GM12878 (cell line): ENCODE measurements around the gene GALK2. TPM values are rescaled to one million over a fixed set of nuclear protein-coding genes. Genes with fewer than 3 reads are reported as not detected.

Experiments used
- ATAC-seq: fragments of 200-7000 bp; cut with Tn5 transposase; 3 replicates; pipeline ENCODE4 v1.9.1; 2020; ENCODE audit warnings: mild to moderate bottlenecking, moderate library complexity
- Bru-seq: library from RNA; stranded (reverse); fragments of 400-500 nt; gene quantifications from one replicate; lab custom pipeline; 2021; lab: Mats Ljungman, UMichigan
- BruChase-seq, 2 experiments: library from RNA; stranded (reverse); fragments of 400-500 nt; gene quantifications; one replicate each; lab custom pipeline; 2021; lab: Mats Ljungman, UMichigan
- BruUV-seq: library from RNA; stranded (reverse); fragments of 400-500 nt; replicated peaks from 2 replicates; lab custom pipeline; 2021; lab: Mats Ljungman, UMichigan
- CTCF ChIA-PET: fragments of 300-600 bp; sonication (Branson Sonifier 250); formaldehyde crosslinking; extraction: SDS; loops from one replicate; lab custom pipeline; 2021; ENCODE audit warnings: inconsistent platforms; lab: Yijun Ruan, JAX
- POLR2A ChIA-PET: fragments of 350-600 bp; formaldehyde crosslinking; extraction: SDS; loops from one replicate; lab custom pipeline; 2021; ENCODE audit warnings: inconsistent platforms; lab: Charles Lee
- RAD21 ChIA-PET: fragments of 300-600 bp; sonication (Branson Sonifier 250); formaldehyde crosslinking; loops from one replicate; lab custom pipeline; 2023; ENCODE audit warnings: antibody characterized with exemption; ENCODE audit not compliant: unreplicated experiment; lab: Charles Lee
- SMC1A ChIA-PET: fragments of 300-600 bp; sonication (Branson Sonifier 250); formaldehyde crosslinking; loops from one replicate; lab custom pipeline; 2023; ENCODE audit not compliant: unreplicated experiment, uncharacterized antibody; lab: Charles Lee
- DNase-seq: peaks from one replicate; pipeline ENCODE4 v3.0.0-alpha.2; 2011; ENCODE audit warnings: low read depth, low spot score
- FAIRE-seq: peaks from 3 replicates; lab custom pipeline; 2011; peaks lifted over from hg19 to GRCh38; lab: Jason Lieb, UNC
- H2AFZ ChIP-seq: 2 replicates; pipeline ENCODE4 v1.6.0; 2011; ENCODE audit warnings: low read depth, low read length, control low read depth; ENCODE audit not compliant: control insufficient read depth
- H3K27ac ChIP-seq: 2 replicates; pipeline ENCODE4 v1.5.1; 2011; ENCODE audit warnings: control low read depth; ENCODE audit not compliant: control insufficient read depth, insufficient read depth
- H3K27me3 ChIP-seq, 2 experiments: replicated peaks in 1 of 2; 2 replicates each; pipeline versions ENCODE4 v1.6.0 to v1.6.1; 2011; ENCODE audit warnings: low read length in 1 of 2; ENCODE audit not compliant: control insufficient read depth in 2 of 2, insufficient read depth in 2 of 2
- H3K36me3 ChIP-seq, 2 experiments: 2 replicates each; pipeline ENCODE4 v1.5.1; 2011; ENCODE audit warnings: low read length in 1 of 2; ENCODE audit not compliant: control insufficient read depth in 2 of 2, insufficient read depth in 2 of 2
- H3K4me1 ChIP-seq: 2 replicates; pipeline ENCODE4 v1.6.1; 2011; ENCODE audit warnings: mild to moderate bottlenecking, low read length, moderate library complexity, mixed read lengths; ENCODE audit not compliant: control insufficient read depth, insufficient read depth
- H3K4me2 ChIP-seq: 2 replicates; pipeline ENCODE4 v1.6.0; 2011; ENCODE audit warnings: control low read depth; ENCODE audit not compliant: control insufficient read depth, insufficient read depth
- H3K4me3 ChIP-seq: fragments of 200-600 bp; sonication (generic); 2 replicates; pipeline ENCODE4 v1.5.1; 2016
- H3K79me2 ChIP-seq: 2 replicates; pipeline ENCODE4 v1.6.0; 2011; ENCODE audit warnings: low read length; ENCODE audit not compliant: control insufficient read depth, insufficient read depth
- H3K9ac ChIP-seq: 2 replicates; pipeline ENCODE4 v1.8.0; 2011; ENCODE audit warnings: low read length, control low read depth, mixed read lengths; ENCODE audit not compliant: control insufficient read depth, insufficient read depth
- H3K9me3 ChIP-seq: replicated peaks from 3 replicates; pipeline ENCODE4 v1.5.1; 2011; ENCODE audit warnings: mild to moderate bottlenecking, low read length; ENCODE audit not compliant: control insufficient read depth, insufficient read depth
- H4K20me1 ChIP-seq: 2 replicates; pipeline ENCODE4 v1.6.0; 2011; ENCODE audit not compliant: control insufficient read depth, insufficient read depth
- ATF3 ChIP-seq: IDR thresholded peaks from 2 replicates; pipeline ENCODE4 v1.6.1; 2011; ENCODE audit warnings: low read depth, mild to moderate bottlenecking, low read length, moderate library complexity, borderline replicate concordance; ENCODE audit errors: extremely low read depth
- CBX5 ChIP-seq: sonication (generic); IDR thresholded peaks from 2 replicates; pipeline ENCODE4 v1.6.1; 2016; ENCODE audit warnings: low read depth, moderate library complexity, mild to moderate bottlenecking, inconsistent platforms
- CREM ChIP-seq: IDR thresholded peaks from 2 replicates; pipeline ENCODE4 v1.6.1; 2014; ENCODE audit warnings: antibody characterized with exemption, low read depth
- EED ChIP-seq: sonication (generic); IDR thresholded peaks from 2 replicates; pipeline ENCODE4 v1.6.1; 2016; ENCODE audit warnings: antibody characterized with exemption, low read depth
- ETV6 ChIP-seq, 2 experiments: fragments of 450-650 bp in 1 of 2; IDR thresholded peaks in 1 of 2; conservative IDR thresholded peaks in 1 of 2; 2 replicates each; pipeline ENCODE4 v1.6.1; 2014; ENCODE audit warnings: antibody characterized with exemption in 1 of 2, borderline replicate concordance in 1 of 2, low read depth in 1 of 2, mild to moderate bottlenecking in 1 of 2, moderate library complexity in 1 of 2
- GABPA ChIP-seq: IDR thresholded peaks from 2 replicates; pipeline ENCODE4 v1.6.1; 2014; ENCODE audit warnings: antibody characterized with exemption, low read depth, mild to moderate bottlenecking, inconsistent platforms
- HDAC6 ChIP-seq: fragments of 200-600 bp; sonication (generic); IDR thresholded peaks from one replicate; pipeline ENCODE4 v1.8.0; 2017; ENCODE audit warnings: antibody characterized with exemption; ENCODE audit not compliant: unreplicated experiment
- IKZF2 ChIP-seq, 2 experiments: fragments of 450-650 bp; IDR thresholded peaks; 2 replicates each; pipeline ENCODE4 v1.6.1; 2017; ENCODE audit warnings: mild to moderate bottlenecking in 2 of 2, moderate library complexity in 2 of 2
- KDM1A ChIP-seq: fragments of 200-600 bp; sonication (generic); IDR thresholded peaks from 2 replicates; pipeline ENCODE4 v1.6.1; 2016; ENCODE audit warnings: borderline replicate concordance
- MEF2B ChIP-seq: fragments of 450-650 bp; IDR thresholded peaks from 2 replicates; pipeline ENCODE4 v1.6.1; 2018; ENCODE audit warnings: mild to moderate bottlenecking, moderate library complexity; ENCODE audit not compliant: partially characterized antibody, poor library complexity, severe bottlenecking
- MYB ChIP-seq: fragments of 150-350 bp; IDR thresholded peaks from 2 replicates; pipeline ENCODE4 v1.6.1; 2014; ENCODE audit warnings: mild to moderate bottlenecking, low read depth, low read length, borderline replicate concordance
- NFXL1 ChIP-seq: fragments of 450-650 bp; IDR thresholded peaks from 2 replicates; pipeline ENCODE4 v1.6.1; 2017; ENCODE audit warnings: antibody characterized with exemption, mild to moderate bottlenecking, borderline replicate concordance
- POLR2A ChIP-seq: IDR thresholded peaks from 2 replicates; pipeline ENCODE4 v1.6.1; 2011; ENCODE audit warnings: low read depth, mild to moderate bottlenecking, low read length
- SIN3A ChIP-seq: IDR thresholded peaks from 2 replicates; pipeline ENCODE4 v1.6.1; 2012; ENCODE audit warnings: low read depth, low read length, improper control_type of control experiment
- STAT3 ChIP-seq: IDR thresholded peaks from 2 replicates; pipeline ENCODE4 v1.6.1; 2011; ENCODE audit warnings: low read depth, low read length, improper control_type of control experiment
- TAF1 ChIP-seq: IDR thresholded peaks from 2 replicates; pipeline ENCODE4 v1.6.1; 2011; ENCODE audit warnings: mild to moderate bottlenecking, low read depth, low read length, borderline replicate concordance
- TCF7 ChIP-seq: IDR thresholded peaks from 2 replicates; pipeline ENCODE4 v1.6.1; 2014; ENCODE audit warnings: antibody characterized with exemption, borderline replicate concordance
- WGBS: methylation state at CpG from one replicate; pipeline ENCODE4 v1.1.6; 2016; ENCODE audit warnings: low lambda C conversion rate; ENCODE audit not compliant: insufficient replicate concordance, insufficient coverage; ENCODE audit errors: missing lambda C conversion rate; 5-methylcytosine and 5-hydroxymethylcytosine counted together
- in situ Hi-C: fragments of 300-500 bp; cut with MboI; formaldehyde crosslinking; loops from 9 replicates; pipeline ENCODE4 v1.14.3; 2018; ENCODE audit warnings: mixed read lengths
- intact Hi-C: fragments of 100-400 bp; cut with micrococcal nuclease; formaldehyde crosslinking; loops from one replicate; pipeline ENCODE4 v1.14.2; 2022; ENCODE audit not compliant: unreplicated experiment
- long read RNA-seq, 2 experiments: library from polyadenylated mRNA; unstranded; transcript quantifications; one replicate each; pipeline ENCODE4 v2.0.0, GENCODE V29; 2019 to 2020
- polyA minus RNA-seq, 3 experiments: library from RNA; depleted of rRNA, polyadenylated mRNA; stranded (reverse); fragments of >200 nt; gene quantifications; 2 replicates each; pipeline ENCODE4 v1.2.3, GENCODE V29; 2011
- polyA plus RNA-seq, 11 experiments: library from polyadenylated mRNA; depleted of rRNA in 4 of 11; unstranded in 6 of 11; stranded (reverse) in 5 of 11; fragments of >200 nt; fragmentation: Nextera tagmentation in 4 of 11; fragmentation: Illumina TruSeq in 1 of 11; extraction: Ambion mirVana in 4 of 11; extraction: Trizol in 1 of 11; gene quantifications; 1 replicate in 1 of 11; 2 replicates in 10 of 11; pipeline versions ENCODE4 v1.2.1 to v1.2.3, GENCODE V29; 2011 to 2016; ENCODE audit warnings: inconsistent platforms in 2 of 11, missing spikeins in 2 of 11, low read depth in 1 of 11
- total RNA-seq, 4 experiments: library from RNA; depleted of rRNA in 3 of 4; stranded (reverse); fragments of >200 nt in 3 of 4; fragmentation: Illumina TruSeq in 1 of 4; extraction: Trizol in 1 of 4; gene quantifications; 2 replicates each; pipeline versions ENCODE4 v1.2.1 to v1.2.3, GENCODE V29; 2013 to 2021
- TF ChIP-seq, protein P1 (sequence below): fragments of 450-650 bp; IDR thresholded peaks from 2 replicates; pipeline ENCODE4 v1.6.1; 2017; ENCODE audit warnings: borderline replicate concordance

Gene GALK2
- 45.1 and 46.2 TPM in 2 replicates for total RNA-seq (2013; cell fraction: nucleolus; rRNA removed)
- total RNA-seq (2014; rRNA removed) (16.5 and 18.6 TPM in 2 replicates), total RNA-seq (2014; rRNA removed; fragmentation: Illumina TruSeq; extraction: Trizol) (14.2 and 18.0 TPM in 2 replicates), total RNA-seq (2021) (11.9 and 15.1 TPM in 2 replicates), polyA plus RNA-seq (2011; rRNA removed) (13.5 and 16.2 TPM in 2 replicates), polyA plus RNA-seq (2014; fragmentation: Illumina TruSeq; extraction: Trizol) (13.5 and 17.4 TPM in 2 replicates), polyA plus RNA-seq (2014; fragmentation: Nextera tagmentation; extraction: Ambion mirVana) (10 to 100 TPM; 20.8 to 26.7 TPM), polyA plus RNA-seq (2014; rRNA removed) (10.0 and 14.0 TPM in 2 replicates), polyA plus RNA-seq (2016; fragmentation: Nextera tagmentation; extraction: Ambion mirVana) (10 to 100 TPM; 17.7 to 18.2 TPM), polyA minus RNA-seq (2011; rRNA and poly(A)+ RNA removed) (15.4 and 24.9 TPM in 2 replicates), Bru-seq, nascent RNA (percentile 59 among the genes with signal in this experiment), BruChase-seq, experiment 1, labeled RNA remaining after a 6-hour chase (percentile 53 among the genes with signal in this experiment), BruChase-seq, experiment 2, labeled RNA remaining after a 2-hour chase (percentile 55 among the genes with signal in this experiment)
- polyA plus RNA-seq (2011; ENCODE audit: low read depth), result 9.5 TPM
- polyA plus RNA-seq (2011; cell fraction: cytosol; rRNA removed), result 11.2 and 11.9 TPM in 2 replicates
- polyA plus RNA-seq (2011; cell fraction: nucleus; rRNA removed), result 9.1 and 10.8 TPM in 2 replicates
- 14.1 and 17.6 TPM in 2 replicates for polyA plus RNA-seq (2012)
- polyA minus RNA-seq (2011; cell fraction: cytosol; rRNA and poly(A)+ RNA removed), result 4.4 and 10.1 TPM in 2 replicates
- polyA minus RNA-seq (2011; cell fraction: nucleus; rRNA and poly(A)+ RNA removed), result 25.3 and 32.4 TPM in 2 replicates
- long read RNA-seq, experiment 1, full-length matches to known transcripts, result 2 of 3 reads
- long read RNA-seq, experiment 1, partial matches to known transcripts, result 0 of 3 reads
- long read RNA-seq, experiment 1, other reads (novel, unspliced or antisense), result 1 of 3 reads
- long read RNA-seq, experiment 2, full-length matches to known transcripts, result 55 of 95 reads
- long read RNA-seq, experiment 2, partial matches to known transcripts, result 1 of 95 reads
- long read RNA-seq, experiment 2, other reads (novel, unspliced or antisense), result 39 of 95 reads

DNA sequence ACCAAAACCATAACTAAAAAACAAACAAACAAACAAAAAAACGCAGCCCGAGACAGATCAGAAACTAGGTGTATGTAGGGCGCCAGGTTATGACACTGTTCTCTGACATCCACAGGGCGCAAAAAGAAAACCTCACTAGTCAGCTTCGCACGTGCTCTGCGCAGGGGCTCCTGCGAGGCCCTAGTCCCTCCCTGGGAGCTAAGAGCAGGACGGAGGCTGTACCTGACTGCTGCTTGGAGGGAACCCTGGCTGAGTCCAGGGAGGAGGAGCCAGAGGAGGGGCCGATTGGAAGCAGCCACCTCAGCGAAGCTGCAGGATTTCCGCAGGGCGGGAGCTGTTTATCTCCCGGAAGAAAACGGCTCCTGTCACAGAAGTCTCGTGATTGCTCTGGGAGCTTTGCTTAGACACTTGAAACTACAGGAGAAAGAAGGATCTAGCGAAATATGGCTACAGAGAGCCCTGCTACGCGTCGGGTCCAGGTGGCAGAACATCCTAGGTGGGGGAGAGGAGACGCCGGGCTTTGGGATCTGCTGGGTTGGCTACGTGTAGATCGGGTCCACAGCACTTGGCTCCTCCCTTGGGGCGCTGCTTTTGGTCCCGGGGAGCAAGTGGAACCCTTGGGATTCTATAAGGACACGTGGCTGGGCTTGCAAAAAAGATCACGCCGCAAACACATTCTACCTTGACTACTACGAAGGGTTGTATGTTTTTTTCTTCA, at the start of gene GALK2:
Gene GALK2 (plus strand): TSS at position 368 of the 718 bp plus-strand sequence. CDS start 76 bp downstream, at position 444.
- BruUV-seq, result no TSS peak
- Histone ChIP-seq H3K79me2 (no peaks in the 10 kb centered on the region; the same call in none of the 2 replicates), H3K4me2 (peak within 1 kb of the TSS; percentile 77), H3K4me1 (no peaks in the 10 kb centered on the region), H2AFZ (peak within 1 kb of the TSS; percentile 78), H3K27ac (peak within 1 kb of the TSS; percentile 65), H3K36me3 (no peaks in the 10 kb centered on the region), H3K27me3 (no peaks in the 10 kb centered on the region), H4K20me1 (no peaks in the 10 kb centered on the region), H3K9ac (peak within 1 kb of the TSS; percentile 79), H3K4me3 (peak within 1 kb of the TSS; percentile 78), H3K9me3 (no peaks in the 10 kb centered on the region; the same call in 2 of the 3 replicates)
- ChIA-PET SMC1A (interaction anchor here (0.7 kb wide), 1 partner anchor 14 kb away, joined by 3 read pairs; no protein-coding TSS in a partner anchor), RAD21 (interaction anchor here (0.6 kb wide), 1 partner anchor 402 kb away, joined by 3 read pairs; no protein-coding TSS in a partner anchor), POLR2A (interaction anchor here (1.2 kb wide), 1 partner anchor 15 kb away, joined by 4 read pairs; the partner anchor contains the start of gene COPS2), CTCF (interaction anchor here (0.6 to 1.3 kb wide), 2 partner anchors 23 to 309 kb away, joined by 3 to 4 read pairs; no protein-coding TSS in a partner anchor)
- DNase-seq (no peak), ATAC-seq (peak; percentile 96), FAIRE-seq (no peak)
- in situ Hi-C loops (loop anchor here (25.0 kb wide), 1 partner anchor 808 kb away; no protein-coding TSS in a partner anchor), intact Hi-C loops (no loop called here)
- WGBS, result 0% methylated on average over 30 of the region's 30 CpGs
- TF ChIP-seq TAF1 (peak; percentile 46; the same call in 1 of the 2 replicates), KDM1A (no peak), HDAC6 (no peak), IKZF2 (IDR thresholded peaks at IDR 0.05) (0 out of 4 replicates have a peak, but pooled peaks of 1 of the 2 experiments have one; percentile 41), CBX5 (no peak), GABPA (peak; percentile 29; the same call in 1 of the 2 replicates), NFXL1 (no peak), MEF2B (no peak), TCF7 (no peak), EED (peak; percentile 45), SIN3A (no peak), MYB (no peak), STAT3 (no peak), ATF3 (no peak), POLR2A (peak; percentile 83), CREM (peak; percentile 96), ETV6 (conservative IDR thresholded peaks at IDR 0.05 in 1 of 2, IDR thresholded peaks at IDR 0.05 in 1 of 2; ENCODE audit: borderline replicate concordance in 1 of 2, low read depth in 1 of 2) (no peak)
- TF ChIP-seq, protein P1, sequence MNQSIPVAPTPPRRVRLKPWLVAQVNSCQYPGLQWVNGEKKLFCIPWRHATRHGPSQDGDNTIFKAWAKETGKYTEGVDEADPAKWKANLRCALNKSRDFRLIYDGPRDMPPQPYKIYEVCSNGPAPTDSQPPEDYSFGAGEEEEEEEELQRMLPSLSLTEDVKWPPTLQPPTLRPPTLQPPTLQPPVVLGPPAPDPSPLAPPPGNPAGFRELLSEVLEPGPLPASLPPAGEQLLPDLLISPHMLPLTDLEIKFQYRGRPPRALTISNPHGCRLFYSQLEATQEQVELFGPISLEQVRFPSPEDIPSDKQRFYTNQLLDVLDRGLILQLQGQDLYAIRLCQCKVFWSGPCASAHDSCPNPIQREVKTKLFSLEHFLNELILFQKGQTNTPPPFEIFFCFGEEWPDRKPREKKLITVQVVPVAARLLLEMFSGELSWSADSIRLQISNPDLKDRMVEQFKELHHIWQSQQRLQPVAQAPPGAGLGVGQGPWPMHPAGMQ, result no peak
